Glomerular endothelial cell (primary cell): Measurements from ENCODE around the gene ITPKB. TPM values are rescaled to one million over a fixed set of nuclear protein-coding genes. Genes with fewer than 3 reads are reported as not detected.
"Not testable (repeated sequence)": the region's sequence is repeated elsewhere in the genome, so short reads cannot be mapped to it uniquely, and the experiment has no call there.

Source experiments
- DNase-seq: peaks from one replicate; pipeline ENCODE4 v3.0.0-alpha.2; 2011; ENCODE audit warnings: low read depth, low spot score; ENCODE audit errors: extremely low read depth
- total RNA-seq: library from RNA; depleted of rRNA; stranded (reverse); fragments of >200 nt; gene quantifications from 2 replicates; pipeline ENCODE4 v1.2.3, GENCODE V29; 2015

The ITPKB gene
- total RNA-seq, 1 donor from 2014 or later: 140 TPM

DNA sequence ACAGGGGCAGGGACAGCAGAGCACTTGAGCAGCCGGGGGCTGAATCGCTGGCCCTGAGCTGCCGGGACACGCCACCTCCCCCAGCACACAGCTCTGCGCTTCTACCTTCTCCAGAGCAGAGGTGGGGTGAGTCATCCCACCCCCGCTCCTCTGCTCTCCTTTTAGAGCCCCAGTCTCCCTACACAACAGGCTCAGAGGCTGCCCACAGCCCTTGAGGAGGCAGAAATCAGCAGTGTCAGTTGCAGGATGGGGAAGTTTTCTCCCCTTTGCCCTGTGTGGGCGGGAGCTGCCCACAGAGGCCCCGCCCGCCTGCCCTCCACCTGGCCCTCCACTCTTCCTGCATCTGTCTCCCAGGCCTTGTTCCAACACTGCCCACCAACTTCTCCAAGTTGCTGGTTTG lies 95.9 kb downstream of the ITPKB start:
- DNase-seq: no peak

DNA sequence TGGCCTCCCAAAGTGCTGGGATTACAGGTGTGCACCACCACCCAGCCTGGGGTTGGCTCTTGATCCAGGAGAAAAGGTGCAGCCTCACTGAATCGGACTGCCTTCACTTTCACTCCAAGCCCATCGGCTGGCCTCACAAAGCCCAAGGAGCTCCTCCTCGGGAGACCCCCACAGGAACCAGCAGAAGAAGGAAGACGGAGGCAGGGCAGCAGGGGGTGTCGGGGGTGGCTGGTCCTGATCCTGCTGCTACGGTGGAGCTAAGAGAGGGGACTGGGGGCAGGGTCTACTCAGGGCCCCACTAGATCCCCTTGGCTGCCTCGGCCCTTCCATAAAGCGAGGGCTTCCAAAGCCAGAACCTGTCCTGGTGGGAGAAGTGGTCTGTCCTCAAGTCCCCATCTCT lies 96.7 kb downstream of the ITPKB start:
- DNase-seq: no peak

DNA sequence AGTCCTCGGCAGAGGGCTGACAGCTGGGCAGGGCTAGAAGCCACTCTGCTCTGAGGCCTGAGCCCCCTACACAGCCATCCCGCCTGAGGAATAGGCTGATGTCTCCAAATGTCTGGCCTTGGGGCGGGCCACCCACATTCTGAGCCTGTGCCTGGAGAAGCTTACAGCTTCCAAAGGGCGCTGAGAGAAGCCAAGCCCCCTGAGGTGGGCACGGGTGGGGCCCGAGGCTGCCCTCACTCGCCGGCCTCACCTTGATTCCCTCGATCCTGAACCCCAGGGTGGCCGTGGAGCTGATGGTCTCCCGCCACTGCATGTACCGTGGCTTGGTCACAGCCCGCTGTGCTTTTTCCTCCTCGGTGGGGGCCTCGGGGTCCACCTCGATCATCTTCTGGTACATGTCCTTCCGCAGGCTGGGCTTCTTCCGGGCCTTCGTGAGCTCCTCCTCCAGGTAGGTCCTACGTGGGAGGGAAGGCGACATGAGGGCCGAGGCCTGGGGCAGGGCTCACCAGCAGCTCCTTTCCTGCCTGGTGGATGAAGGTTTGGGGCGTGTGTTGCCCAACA lies 97.3 kb downstream of the ITPKB start:
- DNase-seq: no peak

DNA sequence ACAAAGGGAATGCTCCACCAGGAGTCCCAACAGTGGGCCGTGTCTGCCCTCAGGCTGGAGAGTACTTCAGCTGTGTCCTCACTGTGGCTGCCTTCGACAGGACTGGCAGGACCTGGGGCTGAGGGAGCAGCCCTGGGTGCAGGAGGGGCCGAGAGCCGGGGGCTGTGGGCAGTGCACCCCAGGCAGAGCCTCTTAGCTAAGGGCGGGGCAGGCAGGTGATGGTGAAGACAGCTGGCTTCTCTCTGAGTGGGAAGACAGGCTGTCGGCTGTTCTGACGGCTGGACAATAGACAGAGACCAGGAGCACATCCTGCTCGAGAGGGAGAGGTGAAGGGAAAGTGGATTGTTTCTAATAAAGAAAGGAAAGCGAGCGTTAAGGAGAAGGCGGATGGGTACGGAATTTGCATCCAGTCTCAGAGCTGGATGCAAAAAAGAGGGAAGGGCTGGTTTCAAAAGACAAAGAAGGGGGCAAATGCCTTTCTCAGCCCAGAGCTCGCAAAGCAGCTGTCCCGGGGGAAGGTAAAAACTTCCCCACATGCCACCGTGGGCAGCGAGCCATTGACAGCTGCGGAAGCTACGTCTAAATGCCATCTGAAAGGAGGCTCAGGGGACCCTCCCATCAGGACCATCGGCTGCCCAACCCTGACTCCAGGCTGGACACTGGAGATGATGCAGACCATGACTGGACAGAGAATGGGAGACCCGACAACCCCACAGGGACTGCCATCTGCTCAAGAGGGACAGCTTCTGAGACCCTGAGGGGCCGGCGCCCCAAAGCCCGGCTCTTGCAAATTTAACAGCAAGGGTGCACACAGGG lies 98.6 kb downstream of the ITPKB start:
- no peak for DNase-seq

DNA sequence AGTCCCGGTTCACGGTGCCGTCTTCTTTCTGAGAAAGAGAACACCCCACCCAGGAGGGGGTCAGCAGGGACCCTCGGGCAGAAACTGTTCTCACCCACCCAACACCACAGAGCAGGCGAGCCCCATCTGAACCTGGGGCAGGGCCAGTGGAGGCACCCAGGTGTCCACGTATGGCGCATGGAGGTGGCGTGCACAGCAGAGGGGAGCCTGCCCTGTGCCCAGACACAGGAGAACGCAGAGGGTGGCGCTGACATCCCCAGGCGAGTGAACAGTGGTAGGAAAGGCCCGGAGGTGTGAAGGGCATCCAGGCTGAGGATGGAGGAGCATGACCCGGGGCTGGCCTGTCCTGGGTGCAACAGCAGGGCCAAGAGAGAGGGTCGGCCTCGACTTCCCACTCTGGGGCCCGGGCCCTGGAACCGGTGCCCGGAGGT lies 99.4 kb downstream of the ITPKB start:
- DNase-seq: no peak

DNA sequence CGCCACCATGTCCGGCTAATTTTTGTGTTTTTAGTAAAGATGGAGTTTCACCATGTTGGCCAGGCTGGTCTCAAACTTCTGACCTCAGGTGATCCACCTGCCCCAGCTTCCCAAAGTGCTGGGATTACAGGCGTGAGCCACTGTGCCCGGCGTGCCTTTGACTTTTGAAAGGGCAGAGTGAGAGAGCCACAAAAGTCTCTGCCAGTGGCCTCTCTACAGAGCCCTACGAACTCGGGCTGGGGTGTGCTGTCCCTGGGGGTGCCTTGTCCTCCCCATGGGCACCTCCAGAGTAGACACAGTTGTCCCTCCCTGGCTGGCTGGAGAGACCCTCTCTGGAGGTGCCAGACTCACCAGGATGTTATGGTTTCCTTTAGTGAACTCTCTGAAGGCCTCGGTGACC lies 99.9 kb downstream of the ITPKB start:
- DNase-seq: not testable (repeated sequence)

DNA sequence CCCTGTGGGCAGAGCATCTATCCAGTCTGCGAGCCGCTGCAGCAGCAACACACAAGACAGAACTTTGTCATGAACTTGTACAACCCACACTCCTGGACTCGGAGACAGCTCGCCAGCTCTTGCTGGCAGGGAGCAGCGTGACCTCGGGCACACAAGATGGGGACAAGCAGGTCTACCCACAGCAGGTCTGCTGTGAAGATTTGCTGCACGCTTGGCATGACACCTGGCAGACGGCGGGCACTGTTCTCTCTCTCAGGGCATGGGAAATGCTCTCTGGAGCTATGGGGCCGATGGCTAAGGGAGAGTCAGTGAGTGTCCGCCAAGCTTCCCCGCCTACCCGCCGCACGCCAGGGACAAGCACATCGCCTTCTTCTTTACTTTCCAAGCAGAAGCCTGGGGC lies 100.5 kb downstream of the ITPKB start:
- no peak for DNase-seq

DNA sequence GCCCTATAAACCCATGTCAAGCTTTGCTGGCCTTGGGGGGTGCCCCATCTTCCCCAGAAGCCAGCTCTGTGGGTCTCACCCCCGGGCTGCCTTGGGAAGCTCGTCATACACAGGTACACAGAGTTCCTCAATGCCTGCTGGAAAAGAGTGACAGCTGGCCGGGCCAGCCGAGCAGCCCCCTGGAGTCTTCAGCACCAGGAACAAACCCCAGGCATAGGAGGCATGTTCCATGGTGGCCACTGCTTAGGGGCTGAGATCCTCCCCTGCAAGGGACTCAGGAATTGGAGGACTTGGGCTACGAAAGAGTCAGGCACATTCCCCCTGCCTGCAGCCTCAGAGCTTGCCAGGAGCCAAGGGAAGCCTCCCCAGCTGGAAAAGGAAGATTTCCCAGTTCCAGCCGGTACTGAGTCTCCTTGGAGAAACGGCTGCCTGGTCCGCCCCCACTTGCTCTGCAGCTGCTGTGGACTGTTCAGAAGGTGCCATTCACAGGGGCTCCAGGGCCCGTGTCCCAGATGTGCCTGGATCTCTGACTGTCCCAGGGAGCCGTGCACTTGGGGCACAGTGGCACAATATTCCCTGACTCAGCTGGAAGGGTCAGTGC lies 101.0 kb downstream of the ITPKB start:
- DNase-seq: no peak

DNA sequence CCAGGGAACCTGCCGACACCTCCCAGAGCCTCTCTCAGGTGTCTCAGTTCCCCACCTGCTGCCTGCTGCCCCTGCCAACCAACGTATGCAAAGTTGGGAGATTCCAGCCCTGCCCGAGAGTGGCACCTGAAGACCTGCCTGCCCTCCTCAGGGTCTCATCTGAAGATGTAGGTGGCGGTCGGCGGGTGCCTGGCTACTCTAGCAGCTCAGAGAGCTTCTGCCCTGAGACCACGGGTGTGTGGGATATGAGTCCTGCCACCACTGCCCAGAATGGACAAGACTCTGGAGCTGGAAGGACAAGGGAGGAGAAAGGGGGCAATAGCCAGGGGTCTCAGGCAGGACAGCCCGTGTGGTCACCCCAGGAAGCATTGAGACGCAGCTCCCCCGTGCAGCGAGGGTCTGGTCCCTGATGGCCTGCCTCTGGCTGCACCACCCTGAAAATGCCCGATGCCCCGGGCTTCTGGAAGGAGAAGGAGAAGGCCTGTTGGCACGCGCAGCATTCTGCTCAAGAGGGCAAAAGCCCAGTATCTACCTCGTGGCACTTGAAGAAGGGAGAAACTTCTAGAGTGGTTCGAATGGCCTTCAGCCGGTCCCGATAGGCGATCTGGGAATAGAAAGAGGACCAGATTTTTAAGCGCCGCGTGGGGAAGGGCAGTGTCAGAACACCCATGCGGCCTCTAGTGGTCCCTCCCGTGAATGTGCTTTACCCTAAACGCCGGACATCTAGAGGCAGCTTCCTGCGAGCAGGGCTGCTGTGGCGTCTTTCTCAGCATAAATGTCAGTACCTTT lies 101.7 kb downstream of the ITPKB start:
- DNase-seq: no peak

DNA sequence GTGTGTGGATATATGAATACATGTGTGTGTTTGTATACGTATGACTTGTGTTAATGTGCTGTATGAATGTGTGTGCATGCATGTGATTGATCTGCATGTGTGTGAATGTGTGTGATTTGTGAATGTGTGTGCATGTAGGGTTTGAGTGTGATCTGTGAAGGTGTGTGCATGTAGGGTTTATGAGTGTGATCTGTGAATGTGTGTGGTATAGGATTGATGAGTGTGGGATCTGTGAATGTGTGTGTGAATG lies 102.3 kb downstream of the ITPKB start:
- DNase-seq: no peak

DNA sequence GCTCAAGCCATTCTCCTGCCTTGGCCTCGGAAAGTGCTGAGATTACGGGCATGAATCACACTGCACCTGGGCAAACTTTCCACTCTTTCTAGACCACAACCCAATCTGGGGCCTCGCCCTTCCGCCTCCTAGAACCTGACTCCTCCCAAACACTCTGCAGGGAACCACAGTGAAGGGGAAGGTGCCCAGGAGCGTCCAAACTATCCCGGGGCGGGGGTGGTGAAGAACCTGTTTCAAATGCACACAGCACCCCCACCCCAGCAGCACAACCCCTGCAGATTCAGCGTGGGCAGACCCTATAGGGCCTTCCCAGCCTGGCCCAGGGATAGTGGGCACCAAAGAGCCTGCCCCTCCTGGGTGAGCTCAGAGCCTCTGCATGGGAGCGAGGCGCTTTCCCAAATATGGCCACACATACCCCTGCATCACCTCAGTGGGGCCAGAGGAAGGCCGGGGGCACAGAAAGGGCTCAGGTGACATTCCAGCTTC lies 103.6 kb downstream of the ITPKB start:
- DNase-seq: no peak

DNA sequence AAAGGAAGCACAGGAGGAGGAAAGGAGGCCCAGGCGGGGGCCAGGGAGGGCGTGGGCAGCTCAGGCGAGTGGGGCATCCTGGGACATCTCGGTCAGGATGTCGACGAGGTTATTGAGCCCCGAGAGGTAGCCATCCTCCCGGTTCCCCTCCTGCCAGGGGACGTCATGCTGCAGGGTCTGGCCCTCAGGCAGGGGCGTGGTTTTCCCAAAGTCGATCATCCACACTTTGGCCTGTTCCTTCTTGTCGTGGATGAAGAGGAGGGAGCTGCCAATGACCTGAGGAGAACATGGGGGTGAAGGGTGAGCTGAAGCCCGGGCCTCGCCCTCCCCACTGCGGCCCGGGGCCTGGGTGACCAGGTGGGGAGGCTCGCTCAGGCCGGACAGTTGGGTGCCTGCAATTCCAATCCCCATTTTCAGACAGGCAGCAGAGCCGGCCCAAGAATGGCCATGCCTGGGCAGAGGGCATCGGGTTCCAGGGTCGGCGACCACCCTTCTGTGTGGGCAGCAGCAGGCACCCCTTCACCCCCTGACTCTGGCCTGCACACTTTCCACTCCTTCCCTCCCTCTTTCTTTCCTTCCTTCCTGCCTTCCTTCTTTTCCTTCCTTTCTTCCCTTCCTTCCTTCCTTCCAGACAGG lies 104.4 kb downstream of the ITPKB start:
- no peak for DNase-seq

DNA sequence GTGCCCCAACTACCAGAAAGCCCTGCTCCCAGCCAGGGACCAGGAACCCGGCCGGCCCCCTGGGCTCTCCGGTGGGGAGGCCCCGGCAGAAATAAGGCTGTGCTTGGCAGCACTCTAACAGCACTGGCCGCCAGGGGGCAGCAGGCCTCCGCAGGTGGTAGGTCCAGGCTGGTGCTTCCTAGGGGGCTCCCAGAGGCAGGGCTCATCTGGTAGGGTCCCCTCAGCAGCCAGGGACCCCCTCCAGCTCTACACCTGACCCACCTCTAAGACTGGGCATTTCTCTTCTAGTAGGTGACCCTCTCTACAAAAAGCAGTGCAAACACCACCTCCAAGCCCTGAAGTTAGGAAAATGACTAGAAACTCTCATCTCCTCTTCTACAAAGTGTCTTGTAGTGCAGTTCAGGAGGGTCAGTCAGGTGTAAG lies 104.9 kb downstream of the ITPKB start:
- DNase-seq: no peak

DNA sequence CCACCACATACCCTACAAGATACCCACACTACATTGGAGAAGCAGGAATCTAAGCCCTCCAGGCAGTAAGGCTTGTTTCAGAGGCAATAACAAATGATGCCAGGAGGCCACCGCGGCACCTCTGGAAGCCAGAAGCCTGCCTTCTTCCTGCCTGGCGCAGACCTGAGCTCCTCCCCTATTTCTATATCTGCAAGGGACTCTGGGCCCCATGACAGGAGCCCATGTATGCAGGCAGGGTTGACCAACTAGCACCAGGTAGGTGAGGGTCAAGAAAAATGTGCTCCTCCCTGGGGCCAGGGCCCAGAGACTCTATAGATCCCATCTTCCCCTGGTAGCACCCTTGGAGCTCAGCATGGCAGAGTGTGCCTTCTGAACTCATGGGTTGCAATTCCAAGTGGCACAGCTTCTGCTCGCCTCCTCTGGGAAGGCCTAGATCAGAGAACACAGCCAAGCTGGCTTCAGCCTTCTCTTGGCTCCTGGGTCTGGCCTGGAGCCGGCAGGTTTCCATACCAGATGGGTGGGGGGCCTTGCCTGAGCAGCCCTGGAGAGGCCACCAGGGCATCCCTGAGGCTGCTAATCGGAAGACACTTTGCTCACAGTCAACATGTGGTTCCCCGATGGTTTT lies 105.4 kb downstream of the ITPKB start:
- no peak for DNase-seq

DNA sequence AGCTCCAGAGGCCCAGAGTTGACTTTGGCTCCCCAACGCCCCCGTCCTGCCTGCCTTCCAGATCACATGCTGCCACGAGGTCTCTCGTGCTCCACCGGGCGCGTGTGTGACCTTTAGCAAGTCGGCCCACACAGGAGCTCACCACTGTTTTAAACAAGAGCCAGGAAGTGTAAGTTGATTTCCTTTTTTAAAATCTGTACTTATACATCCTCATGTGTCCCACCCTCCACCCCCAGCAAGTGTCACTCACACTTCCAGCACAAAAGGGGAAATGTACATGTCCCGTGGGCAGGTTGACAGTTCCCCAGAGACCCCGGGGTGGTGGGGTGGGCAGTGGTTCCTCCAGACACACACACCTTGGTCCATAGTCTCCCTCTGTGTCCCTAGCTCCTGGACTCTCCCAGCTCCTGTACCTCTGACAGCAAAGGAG lies 106.1 kb downstream of the ITPKB start:
- DNase-seq: no peak

DNA sequence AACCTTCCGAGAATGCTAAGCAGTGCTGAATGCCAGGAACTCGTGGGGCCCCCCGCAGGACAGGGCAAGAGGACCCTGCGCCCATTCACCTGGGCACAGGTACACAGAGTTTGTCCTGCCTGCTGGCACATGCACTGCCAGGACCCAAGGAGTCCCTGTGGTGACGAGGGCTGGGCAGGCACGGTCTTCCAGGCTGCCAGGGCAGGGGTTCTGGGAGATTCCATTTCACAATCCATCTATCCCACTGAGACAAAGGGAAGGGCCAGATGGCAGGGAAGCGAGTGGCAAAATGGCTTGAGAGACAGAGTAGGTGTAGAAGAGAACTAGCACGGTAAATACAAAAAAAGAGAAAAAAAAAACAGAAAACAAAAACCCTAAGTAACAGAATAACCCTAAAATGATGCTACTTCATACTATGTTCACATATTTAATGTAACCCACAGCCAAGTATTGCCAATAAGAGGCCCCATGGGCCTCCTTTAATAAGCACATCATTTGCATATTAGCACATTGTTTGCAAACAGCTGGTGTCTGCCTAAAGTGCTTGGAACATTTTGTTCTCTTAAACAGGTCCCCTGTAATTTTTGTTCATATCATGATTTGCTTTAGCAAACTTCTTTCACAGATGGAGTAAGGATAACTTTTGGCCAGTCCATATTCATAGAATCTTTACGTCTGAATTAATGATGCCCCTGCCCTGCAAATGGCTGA lies 106.8 kb downstream of the ITPKB start:
- DNase-seq: no peak

DNA sequence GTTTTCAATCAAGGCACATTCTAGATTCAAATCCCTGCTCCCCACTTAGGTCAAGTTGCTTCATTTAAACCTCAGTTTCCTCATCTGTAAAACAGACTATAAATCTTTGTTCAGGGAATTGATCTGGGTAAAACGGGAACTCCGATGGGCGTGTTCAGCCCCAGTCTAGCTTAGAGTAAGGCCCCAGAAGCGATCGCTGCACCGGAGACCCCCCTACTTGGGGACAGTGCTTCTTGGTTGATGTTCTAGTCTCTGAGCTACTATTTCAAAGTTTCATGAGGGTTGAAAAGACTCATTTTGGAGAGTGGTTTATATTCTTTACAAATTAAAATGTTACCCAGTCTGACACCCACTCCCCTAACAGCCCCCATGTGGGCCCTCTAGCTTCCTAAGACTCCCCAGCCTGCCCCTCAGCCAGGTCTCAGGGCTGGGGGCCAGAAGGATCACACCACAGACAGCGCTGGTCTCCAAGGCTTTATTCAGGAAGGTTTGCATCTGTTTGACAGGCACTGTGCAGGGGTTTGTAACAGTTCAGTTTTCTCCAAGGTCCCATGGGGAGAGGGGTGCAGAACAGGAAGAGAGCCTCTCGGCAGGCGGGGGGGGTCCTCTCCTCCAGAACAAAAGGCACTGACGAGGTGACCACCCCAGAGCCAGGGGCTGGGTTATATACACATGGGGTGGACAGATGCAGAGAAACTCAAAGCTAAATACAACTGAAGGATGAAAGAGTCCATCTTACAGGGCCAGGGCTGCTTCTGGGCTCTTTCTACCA lies 107.7 kb downstream of the ITPKB start:
- no peak for DNase-seq

DNA sequence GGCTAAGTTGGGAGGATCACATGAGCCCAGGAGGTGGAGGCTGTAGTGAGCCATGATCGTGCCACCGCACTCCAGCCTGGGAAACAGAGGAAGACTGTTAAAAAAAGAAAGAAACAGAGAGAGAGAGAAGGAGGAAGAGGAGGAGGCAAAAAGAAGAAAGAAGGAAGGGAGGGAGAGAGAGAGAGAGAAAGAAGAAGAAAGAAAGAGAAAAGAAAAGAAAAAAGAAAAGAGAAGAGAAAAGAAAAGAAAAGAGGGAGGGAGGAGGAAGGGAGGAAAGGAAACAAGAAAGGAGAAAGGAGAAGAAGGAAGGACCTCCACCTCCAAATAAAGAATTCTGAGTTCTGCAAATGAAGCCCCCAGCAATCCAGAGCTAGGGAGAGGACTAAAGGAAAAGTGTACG lies 108.5 kb downstream of the ITPKB start:
- no peak for DNase-seq

DNA sequence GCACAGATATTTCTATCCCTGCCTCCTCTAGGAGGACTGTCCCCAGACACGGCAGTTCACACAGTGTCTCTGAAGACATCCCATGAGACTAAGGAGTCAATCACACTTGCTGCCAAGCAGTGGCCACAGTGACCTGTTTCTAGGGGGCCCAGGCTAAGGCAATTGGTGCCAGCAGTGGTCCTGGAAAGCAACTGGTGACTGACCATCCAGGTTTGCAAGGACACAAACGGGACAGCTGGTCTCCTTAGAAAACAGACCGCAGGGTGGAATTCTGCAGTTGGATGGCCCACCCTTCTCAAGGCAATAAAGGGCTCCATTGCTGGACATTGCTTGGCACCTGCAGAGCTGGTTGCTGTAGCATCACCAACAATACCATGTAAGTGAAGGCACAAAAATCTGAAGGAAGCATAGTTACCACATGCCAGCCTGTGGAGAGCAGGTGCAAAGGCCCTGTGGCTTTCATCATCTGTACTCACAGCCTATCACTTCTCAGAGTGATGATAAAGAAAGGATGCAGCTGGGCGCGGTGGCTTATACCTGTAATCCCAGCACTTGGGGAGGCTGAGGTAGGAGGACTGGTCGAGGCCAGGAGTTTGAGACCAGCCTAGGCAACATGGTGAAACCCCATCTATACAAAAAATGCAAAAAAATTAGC lies 109.1 kb downstream of the ITPKB start:
- DNase-seq: no peak
